SK-N-MC (cell line): ENCODE measurements around the gene PPFIA4.

ENCODE experiments used
- EZH2 ChIP-seq: fragments of 200-600 bp; sonication (generic); IDR thresholded peaks from one replicate; pipeline ENCODE4 v1.6.1; 2017; ENCODE audit warnings: antibody characterized with exemption
- POLR2AphosphoS5 ChIP-seq: IDR thresholded peaks from 2 replicates; pipeline ENCODE4 v1.6.1; 2012; ENCODE audit warnings: mild to moderate bottlenecking, low read depth, low read length, borderline replicate concordance

DNA sequence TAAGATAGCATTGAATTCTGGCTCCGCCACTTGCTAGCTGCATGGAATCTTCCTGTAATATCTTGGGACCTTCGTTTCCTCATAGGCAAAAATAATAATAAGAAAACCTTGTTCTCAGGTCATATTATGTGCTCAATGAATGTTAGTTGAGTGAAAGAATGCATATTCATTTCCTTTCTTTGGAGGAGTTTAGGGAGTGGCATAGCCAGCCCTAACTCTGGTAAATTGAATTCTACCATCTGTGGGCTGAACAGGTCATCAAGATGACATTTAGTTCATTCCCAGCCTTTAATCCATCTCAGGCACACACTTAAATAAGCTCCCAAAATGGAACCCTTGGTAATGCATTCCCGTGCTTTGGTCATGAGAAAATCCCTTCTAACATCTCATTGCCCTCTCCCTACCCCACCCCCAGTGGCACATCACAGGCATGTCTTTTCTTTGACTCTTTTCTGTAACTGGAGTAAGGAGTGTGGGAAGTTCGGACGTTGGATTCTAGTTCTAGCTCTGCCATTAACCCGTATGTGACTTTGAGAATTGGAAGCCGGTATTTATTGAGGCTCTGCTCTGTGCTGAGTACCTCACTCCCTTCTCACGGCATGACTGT lies 72.7 kb downstream of the PPFIA4 start:
- TF ChIP-seq EZH2 (no peak), POLR2AphosphoS5 (no peak)
